SK-N-SH treated with all-trans-retinoic acid at 6 μM for 48 hours (cell line): Measurements from ENCODE around the gene ANKMY2.

Source experiments
- PATZ1 ChIP-seq: fragments of 250-450 bp; sonication (Bioruptor Pico); IDR thresholded peaks from 2 replicates; pipeline ENCODE4 v1.8.0; 2020; ENCODE audit warnings: mild to moderate bottlenecking, moderate library complexity, borderline replicate concordance
- RARB ChIP-seq: fragments of 250-450 bp; sonication (Bioruptor Pico); IDR thresholded peaks from 2 replicates; pipeline ENCODE4 v1.8.0; 2021; ENCODE audit warnings: mild to moderate bottlenecking, moderate library complexity
- TCF4 ChIP-seq: fragments of 250-450 bp; sonication (Bioruptor Pico); IDR thresholded peaks from 2 replicates; pipeline ENCODE4 v1.8.0; 2021; ENCODE audit warnings: mild to moderate bottlenecking, moderate library complexity, borderline replicate concordance
- TSHZ2 ChIP-seq: fragments of 250-450 bp; sonication (Bioruptor Pico); IDR thresholded peaks from 2 replicates; pipeline ENCODE4 v1.5.0; 2020; ENCODE audit warnings: mild to moderate bottlenecking, moderate library complexity
- ZFP3 ChIP-seq: fragments of 250-450 bp; sonication (Bioruptor Pico); IDR thresholded peaks from 2 replicates; pipeline ENCODE4 v1.5.0; 2020; ENCODE audit warnings: mild to moderate bottlenecking, moderate library complexity
- ZNF8 ChIP-seq: fragments of 450-650 bp; formaldehyde crosslinking; IDR thresholded peaks from 2 replicates; pipeline ENCODE4 v1.5.0; 2020; ENCODE audit warnings: mild to moderate bottlenecking, moderate library complexity

GRCh38 chr7:16550671-16551070, 94.9 kb downstream of the ANKMY2 start:
- TF ChIP-seq ZNF8 (CRISPR knock-in tag), result no peak
- no peak for TF ChIP-seq ZFP3 (CRISPR knock-in tag)
- no peak for TF ChIP-seq RARB
- no peak for TF ChIP-seq TCF4
- no peak for TF ChIP-seq TSHZ2 (CRISPR knock-in tag)
- TF ChIP-seq PATZ1, result no peak
